K562 (cell line): ENCODE measurements around the gene MYH7. TPM values are rescaled to one million over a fixed set of nuclear protein-coding genes. Genes with fewer than 3 reads are reported as not detected.

Source experiments
- ATF3 ChIP-seq, 2 experiments: fragments of 450-650 bp in 1 of 2; sonication (generic) in 1 of 2; formaldehyde crosslinking in 1 of 2; IDR thresholded peaks in 1 of 2; conservative IDR thresholded peaks in 1 of 2; 2 replicates each; pipeline versions ENCODE4 v1.6.1 to v1.8.1; 2016 to 2023; ENCODE audit warnings: mild to moderate bottlenecking in 2 of 2, moderate library complexity in 2 of 2, inconsistent platforms in 1 of 2, missing genetic modification reagents in 1 of 2
- CBFA2T2 ChIP-seq: fragments of 450-650 bp; conservative IDR thresholded peaks from 2 replicates; pipeline ENCODE4 v1.6.1; 2017; ENCODE audit warnings: mild to moderate bottlenecking
- CHAMP1 ChIP-seq: fragments of 450-650 bp; IDR thresholded peaks from 2 replicates; pipeline ENCODE4 v1.6.1; 2016; ENCODE audit warnings: mild to moderate bottlenecking
- CSDE1 ChIP-seq, 2 experiments: fragments of 450-650 bp; IDR thresholded peaks; 2 replicates each; pipeline ENCODE4 v1.6.1; 2016; ENCODE audit warnings: mild to moderate bottlenecking in 1 of 2
- HDAC8 ChIP-seq: fragments of 450-650 bp; IDR thresholded peaks from 2 replicates; pipeline ENCODE4 v1.6.1; 2016; ENCODE audit warnings: mild to moderate bottlenecking, missing genetic modification characterization, moderate library complexity, missing compliant biosample characterization
- L3MBTL2 ChIP-seq: fragments of 450-650 bp; IDR thresholded peaks from 2 replicates; pipeline ENCODE4 v1.6.1; 2016; ENCODE audit warnings: mild to moderate bottlenecking, moderate library complexity
- NCOA2 ChIP-seq, 2 experiments: fragments of 450-650 bp; IDR thresholded peaks; 2 replicates each; pipeline ENCODE4 v1.6.1; 2018; ENCODE audit warnings: mild to moderate bottlenecking in 2 of 2, moderate library complexity in 1 of 2; ENCODE audit not compliant: partially characterized antibody in 2 of 2
- PATZ1 ChIP-seq: fragments of 250-450 bp; sonication (Bioruptor Pico); IDR thresholded peaks from 2 replicates; pipeline ENCODE4 v1.5.0; 2020; ENCODE audit warnings: mild to moderate bottlenecking, borderline replicate concordance
- PURB ChIP-seq: sonication (generic); formaldehyde crosslinking; IDR thresholded peaks from 2 replicates; pipeline ENCODE4 v1.9.0; 2021; ENCODE audit warnings: low read depth, mild to moderate bottlenecking, missing genetic modification reagents
- SRF ChIP-seq, 2 experiments: fragments of 250-450, 450-650 bp in 1 of 2; sonication (Bioruptor Pico) in 1 of 2; sonication (generic) in 1 of 2; formaldehyde crosslinking; IDR thresholded peaks; 2 replicates each; pipeline versions ENCODE4 v1.5.0 to v1.5.1; 2020 to 2022; ENCODE audit warnings: mild to moderate bottlenecking in 1 of 2, missing genetic modification reagents in 1 of 2
- SRSF9 ChIP-seq: fragments of 200-400 bp; formaldehyde crosslinking; IDR thresholded peaks from 2 replicates; pipeline ENCODE4 v1.6.1; 2017; ENCODE audit warnings: low read depth, low read length, borderline replicate concordance
- TARDBP ChIP-seq: fragments of 450-650 bp; IDR thresholded peaks from 2 replicates; pipeline ENCODE4 v1.6.1; 2016
- ZFX ChIP-seq: sonication (generic); formaldehyde crosslinking; IDR thresholded peaks from 2 replicates; pipeline ENCODE4 v1.8.0; 2022; ENCODE audit warnings: mild to moderate bottlenecking, missing genetic modification reagents, moderate library complexity
- ZKSCAN1 ChIP-seq: fragments of 150-350 bp; IDR thresholded peaks from 2 replicates; pipeline ENCODE4 v1.6.1; 2016; ENCODE audit warnings: low read depth, low read length
- ZNF592 ChIP-seq: fragments of 450-650 bp; IDR thresholded peaks from 2 replicates; pipeline ENCODE4 v1.6.1; 2017; ENCODE audit warnings: antibody characterized with exemption, mild to moderate bottlenecking
- ZNF77 ChIP-seq: fragments of 250-450 bp; sonication (Bioruptor Pico); IDR thresholded peaks from 2 replicates; pipeline ENCODE4 v1.5.0; 2020
- polyA plus RNA-seq, 8 experiments: library from polyadenylated mRNA; depleted of rRNA in 4 of 8; stranded (reverse) in 5 of 8; unstranded in 3 of 8; fragments of >200 nt; fragmentation: Nextera tagmentation in 2 of 8; fragmentation: Illumina TruSeq in 1 of 8; extraction: Ambion mirVana in 2 of 8; extraction: Trizol in 1 of 8; gene quantifications; 2 replicates each; pipeline versions ENCODE4 v1.2.1 to v1.2.3, GENCODE V29; 2011 to 2014; ENCODE audit warnings: inconsistent platforms in 1 of 8, missing spikeins in 1 of 8
- total RNA-seq, 7 experiments: library from RNA; depleted of rRNA in 6 of 7; stranded (reverse); fragments of >200 nt in 6 of 7; fragmentation: Illumina TruSeq in 2 of 7; extraction: Trizol in 2 of 7; gene quantifications; 2 replicates each; pipeline versions ENCODE4 v1.2.1 to v1.2.3, GENCODE V29; 2011 to 2021; ENCODE audit warnings: low replicate concordance in 1 of 7

MYH7 gene
- total and polyA plus RNA-seq, 9 of the 15 experiments (the other 6 are each of a cell fraction or from before 2014, with no cell fraction given), result not detected

GRCh38 chr14:23438101-23438971, 2.9 kb upstream of the MYH7 start (continued):
- TF ChIP-seq ZNF592 (0 out of 2 replicates have a peak, but pooled peaks have one; percentile 54), ZNF77 (CRISPR knock-in tag) (no peak), TARDBP (no peak), ZFX (peak; percentile 26; the same call in 1 of the 2 replicates), HDAC8 (tag) (no peak), CBFA2T2 (no peak), L3MBTL2 (0 out of 2 replicates have a peak, but pooled peaks have one; percentile 39), NCOA2 (IDR thresholded peaks at IDR 0.05; ENCODE audit: partially characterized antibody in 2 of 2) (no peak), ATF3 (IDR thresholded peaks at IDR 0.05) (no peak), ATF3 (CRISPR knock-in tag; conservative IDR thresholded peaks at IDR 0.05) (no peak), SRSF9 (no peak), SRF (CRISPR knock-in tag; IDR thresholded peaks at IDR 0.05) (peak in 1 of 2 experiments; percentile 74; a peak in 2 of 4 replicates), PURB (CRISPR knock-in tag) (no peak), CHAMP1 (no peak), ZKSCAN1 (no peak), PATZ1 (CRISPR knock-in tag) (no peak), CSDE1 (IDR thresholded peaks at IDR 0.05) (no peak)
